HepG2 (cell line): ENCODE data around the gene DDX28. TPM values are rescaled to one million over a fixed set of nuclear protein-coding genes. Genes with fewer than 3 reads are reported as not detected.

ENCODE experiments used
- AGO2 ChIP-seq: fragments of 200-400 bp; formaldehyde crosslinking; optimal IDR thresholded peaks from 2 replicates; pipeline ENCODE3; 2017; ENCODE audit warnings: mild to moderate bottlenecking, low read depth, low read length, moderate library complexity
- CBX1 ChIP-seq: IDR thresholded peaks from one replicate; pipeline ENCODE4 v1.6.1; 2016; ENCODE audit warnings: antibody characterized with exemption, low read depth
- CREM ChIP-seq, 2 experiments: sonication (generic) in 1 of 2; formaldehyde crosslinking in 1 of 2; IDR thresholded peaks; 2 replicates each; pipeline versions ENCODE4 v1.4.0 to v1.6.1; 2016 to 2020; ENCODE audit warnings: antibody characterized with exemption in 1 of 2, mild to moderate bottlenecking in 1 of 2, missing genetic modification reagents in 1 of 2
- HDAC6 ChIP-seq: fragments of 200-600 bp; sonication (generic); IDR thresholded peaks from 2 replicates; pipeline ENCODE4 v1.7.0; 2017; ENCODE audit warnings: mild to moderate bottlenecking, antibody characterized with exemption, low read length, low read depth
- HNF4A ChIP-seq: sonication (generic); formaldehyde crosslinking; IDR thresholded peaks from 2 replicates; pipeline ENCODE4 v1.4.0; 2020; ENCODE audit warnings: missing genetic modification reagents
- JUNB ChIP-seq: sonication (generic); formaldehyde crosslinking; IDR thresholded peaks from 2 replicates; pipeline ENCODE4 v1.8.0; 2022; ENCODE audit warnings: missing genetic modification reagents, mild to moderate bottlenecking, borderline replicate concordance
- KLF15 ChIP-seq: sonication (generic); formaldehyde crosslinking; IDR thresholded peaks from 2 replicates; pipeline ENCODE4 v1.8.1; 2023; ENCODE audit warnings: borderline replicate concordance, mild to moderate bottlenecking, inconsistent platforms, missing genetic modification reagents, mixed read lengths
- NFRKB ChIP-seq: fragments of 450-650 bp; IDR thresholded peaks from 2 replicates; pipeline ENCODE4 v1.6.1; 2017
- POGZ ChIP-seq: sonication (generic); formaldehyde crosslinking; IDR thresholded peaks from 2 replicates; pipeline ENCODE4 v1.4.0; 2020; ENCODE audit warnings: mild to moderate bottlenecking, missing genetic modification reagents
- SIN3B ChIP-seq: fragments of 150-350 bp; IDR thresholded peaks from 2 replicates; pipeline ENCODE4 v1.6.1; 2014; ENCODE audit warnings: low read length
- SMAD3 ChIP-seq: sonication (generic); formaldehyde crosslinking; IDR thresholded peaks from 2 replicates; pipeline ENCODE4 v1.4.0; 2020; ENCODE audit warnings: missing genetic modification reagents
- ZNF383 ChIP-seq: sonication (generic); formaldehyde crosslinking; IDR thresholded peaks from 2 replicates; pipeline ENCODE4 v1.4.0; 2020; ENCODE audit warnings: missing genetic modification reagents, mild to moderate bottlenecking, borderline replicate concordance
- ZNF468 ChIP-seq: sonication (generic); formaldehyde crosslinking; IDR thresholded peaks from 2 replicates; pipeline ENCODE4 v1.8.0; 2022; ENCODE audit warnings: mild to moderate bottlenecking, moderate library complexity, missing genetic modification reagents
- ZNF547 ChIP-seq: sonication (generic); formaldehyde crosslinking; IDR thresholded peaks from 2 replicates; pipeline ENCODE4 v1.5.1; 2020; ENCODE audit warnings: mild to moderate bottlenecking, missing genetic modification reagents
- ZNF841 ChIP-seq: sonication (generic); formaldehyde crosslinking; IDR thresholded peaks from 2 replicates; pipeline ENCODE4 v1.8.1; 2023; ENCODE audit warnings: missing genetic modification reagents, borderline replicate concordance
- ZSCAN31 ChIP-seq: sonication (generic); formaldehyde crosslinking; IDR thresholded peaks from 2 replicates; pipeline ENCODE4 v1.5.0; 2020; ENCODE audit warnings: low read depth, mild to moderate bottlenecking, missing genetic modification reagents
- polyA plus RNA-seq, 8 experiments: library from polyadenylated mRNA; depleted of rRNA in 3 of 8; stranded (reverse) in 7 of 8; unstranded in 1 of 8; fragments of >200 nt; fragmentation: Illumina TruSeq in 4 of 8; extraction: Trizol in 4 of 8; gene quantifications; 2 replicates each; pipeline versions ENCODE4 v1.2.1 to v1.2.3, GENCODE V29; 2011 to 2016; ENCODE audit warnings: low read depth in 4 of 8, missing spikeins in 1 of 8, mixed read lengths in 1 of 8; ENCODE audit not compliant: insufficient read depth in 1 of 8
- total RNA-seq, 5 experiments: library from RNA; depleted of rRNA; stranded (reverse); fragments of >200 nt; fragmentation: Illumina TruSeq; extraction: Trizol; gene quantifications; 2 replicates each; pipeline ENCODE4 v1.2.3, GENCODE V29; 2016; ENCODE audit warnings: low read depth in 1 of 5
- TF ChIP-seq, protein P1 (sequence below): sonication (generic); formaldehyde crosslinking; IDR thresholded peaks from 2 replicates; pipeline ENCODE4 v1.5.0; 2020; ENCODE audit warnings: mild to moderate bottlenecking, missing genetic modification reagents
- TF ChIP-seq, protein P2 (sequence below): sonication (generic); formaldehyde crosslinking; IDR thresholded peaks from 2 replicates; pipeline ENCODE4 v1.4.0; 2020; ENCODE audit warnings: missing genetic modification reagents
- TF ChIP-seq, protein P3 (sequence below): IDR thresholded peaks from 2 replicates; pipeline ENCODE4 v1.6.1; 2016; ENCODE audit warnings: missing genetic modification reagents, missing compliant biosample characterization
- TF ChIP-seq, protein P4 (sequence below): sonication (generic); formaldehyde crosslinking; IDR thresholded peaks from 2 replicates; pipeline ENCODE4 v1.4.0; 2020; ENCODE audit warnings: mild to moderate bottlenecking, missing genetic modification reagents
- TF ChIP-seq, protein P5 (sequence below): sonication (generic); formaldehyde crosslinking; IDR thresholded peaks from 2 replicates; pipeline ENCODE4 v1.5.1; 2020; ENCODE audit warnings: missing genetic modification reagents, mild to moderate bottlenecking, borderline replicate concordance
- TF ChIP-seq, protein P6 (sequence below): sonication (generic); formaldehyde crosslinking; IDR thresholded peaks from 2 replicates; pipeline ENCODE4 v1.5.0; 2020; ENCODE audit warnings: missing genetic modification reagents, mild to moderate bottlenecking, borderline replicate concordance

Gene DDX28
- total and polyA plus RNA-seq, 2 of the 13 experiments (the other 11 are each of a cell fraction or from before 2014, with no cell fraction given) = 14.1 to 16.4 TPM

DNA sequence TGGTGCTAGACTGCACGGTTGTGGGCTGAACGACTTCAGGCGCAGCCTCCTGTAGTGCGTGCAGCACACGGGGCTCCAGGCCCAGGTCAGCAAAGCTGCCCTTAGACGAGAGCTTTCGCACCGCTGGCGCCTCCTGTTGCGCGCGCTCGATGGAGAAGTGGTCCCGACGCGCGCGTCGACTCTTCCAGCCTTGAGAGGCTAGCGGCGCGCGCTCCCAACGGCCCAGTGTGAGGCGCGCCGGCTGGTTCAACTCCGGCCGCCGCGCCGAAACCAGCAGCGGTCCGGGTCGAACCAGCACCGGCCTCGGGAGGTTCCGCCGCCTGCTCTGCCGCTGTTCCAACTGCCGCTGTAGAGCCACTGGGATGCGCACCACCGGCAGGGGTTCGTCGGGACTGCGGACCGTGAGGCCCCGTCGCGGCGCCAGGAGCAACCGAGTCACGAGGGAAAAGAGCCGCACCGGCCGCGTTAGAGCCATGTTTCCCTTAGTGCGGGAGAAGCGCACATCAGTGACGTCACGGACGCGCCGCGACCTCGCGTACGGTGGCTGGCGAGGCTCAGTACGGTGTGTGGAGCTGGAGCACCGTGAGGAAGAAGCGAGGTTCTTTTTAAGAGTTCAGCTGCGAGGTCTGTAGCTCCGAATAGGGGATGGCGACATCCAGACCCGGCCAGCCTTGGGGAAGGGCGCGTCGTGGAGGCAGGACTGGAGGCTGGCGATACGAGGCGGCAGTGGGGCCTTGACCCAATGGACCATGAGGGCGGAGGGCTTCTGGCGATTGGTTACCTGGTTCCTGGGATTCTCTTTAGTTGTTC lies at the start of gene DDX28, which contains the start of gene DUS2 (continued):
- TF ChIP-seq, protein P1, sequence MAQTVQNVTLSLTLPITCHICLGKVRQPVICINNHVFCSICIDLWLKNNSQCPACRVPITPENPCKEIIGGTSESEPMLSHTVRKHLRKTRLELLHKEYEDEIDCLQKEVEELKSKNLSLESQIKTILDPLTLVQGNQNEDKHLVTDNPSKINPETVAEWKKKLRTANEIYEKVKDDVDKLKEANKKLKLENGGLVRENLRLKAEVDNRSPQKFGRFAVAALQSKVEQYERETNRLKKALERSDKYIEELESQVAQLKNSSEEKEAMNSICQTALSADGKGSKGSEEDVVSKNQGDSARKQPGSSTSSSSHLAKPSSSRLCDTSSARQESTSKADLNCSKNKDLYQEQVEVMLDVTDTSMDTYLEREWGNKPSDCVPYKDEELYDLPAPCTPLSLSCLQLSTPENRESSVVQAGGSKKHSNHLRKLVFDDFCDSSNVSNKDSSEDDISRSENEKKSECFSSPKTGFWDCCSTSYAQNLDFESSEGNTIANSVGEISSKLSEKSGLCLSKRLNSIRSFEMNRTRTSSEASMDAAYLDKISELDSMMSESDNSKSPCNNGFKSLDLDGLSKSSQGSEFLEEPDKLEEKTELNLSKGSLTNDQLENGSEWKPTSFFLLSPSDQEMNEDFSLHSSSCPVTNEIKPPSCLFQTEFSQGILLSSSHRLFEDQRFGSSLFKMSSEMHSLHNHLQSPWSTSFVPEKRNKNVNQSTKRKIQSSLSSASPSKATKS (CRISPR knock-in tag) = no peak
- TF ChIP-seq ZNF841 (CRISPR knock-in tag) (no peak), POGZ (CRISPR knock-in tag) (peak; percentile 94), NFRKB (peak; percentile 77; the same call in 1 of the 2 replicates), ZNF468 (CRISPR knock-in tag) (peak; percentile 97), JUNB (CRISPR knock-in tag) (no peak), KLF15 (CRISPR knock-in tag) (no peak; the same call in 1 of the 2 replicates), HNF4A (peak; percentile 83), HDAC6 (no peak), ZNF547 (CRISPR knock-in tag) (no peak), CREM (IDR thresholded peaks at IDR 0.05) (peak; percentile 99), CREM (CRISPR knock-in tag; IDR thresholded peaks at IDR 0.05) (peak; percentile 96), CBX1 (peak; percentile 67), ZSCAN31 (peak; percentile 90), SIN3B (peak; percentile 99), SMAD3 (CRISPR knock-in tag) (peak; percentile 95), ZNF383 (CRISPR knock-in tag) (peak; percentile 85; the same call in 1 of the 2 replicates), AGO2 (peak; percentile 86)
- TF ChIP-seq, protein P2, sequence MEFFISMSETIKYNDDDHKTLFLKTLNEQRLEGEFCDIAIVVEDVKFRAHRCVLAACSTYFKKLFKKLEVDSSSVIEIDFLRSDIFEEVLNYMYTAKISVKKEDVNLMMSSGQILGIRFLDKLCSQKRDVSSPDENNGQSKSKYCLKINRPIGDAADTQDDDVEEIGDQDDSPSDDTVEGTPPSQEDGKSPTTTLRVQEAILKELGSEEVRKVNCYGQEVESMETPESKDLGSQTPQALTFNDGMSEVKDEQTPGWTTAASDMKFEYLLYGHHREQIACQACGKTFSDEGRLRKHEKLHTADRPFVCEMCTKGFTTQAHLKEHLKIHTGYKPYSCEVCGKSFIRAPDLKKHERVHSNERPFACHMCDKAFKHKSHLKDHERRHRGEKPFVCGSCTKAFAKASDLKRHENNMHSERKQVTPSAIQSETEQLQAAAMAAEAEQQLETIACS (CRISPR knock-in tag) = peak; percentile 92
- TF ChIP-seq, protein P3, sequence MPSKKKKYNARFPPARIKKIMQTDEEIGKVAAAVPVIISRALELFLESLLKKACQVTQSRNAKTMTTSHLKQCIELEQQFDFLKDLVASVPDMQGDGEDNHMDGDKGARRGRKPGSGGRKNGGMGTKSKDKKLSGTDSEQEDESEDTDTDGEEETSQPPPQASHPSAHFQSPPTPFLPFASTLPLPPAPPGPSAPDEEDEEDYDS (CRISPR knock-in tag) = peak; percentile 60
- TF ChIP-seq, protein P4, sequence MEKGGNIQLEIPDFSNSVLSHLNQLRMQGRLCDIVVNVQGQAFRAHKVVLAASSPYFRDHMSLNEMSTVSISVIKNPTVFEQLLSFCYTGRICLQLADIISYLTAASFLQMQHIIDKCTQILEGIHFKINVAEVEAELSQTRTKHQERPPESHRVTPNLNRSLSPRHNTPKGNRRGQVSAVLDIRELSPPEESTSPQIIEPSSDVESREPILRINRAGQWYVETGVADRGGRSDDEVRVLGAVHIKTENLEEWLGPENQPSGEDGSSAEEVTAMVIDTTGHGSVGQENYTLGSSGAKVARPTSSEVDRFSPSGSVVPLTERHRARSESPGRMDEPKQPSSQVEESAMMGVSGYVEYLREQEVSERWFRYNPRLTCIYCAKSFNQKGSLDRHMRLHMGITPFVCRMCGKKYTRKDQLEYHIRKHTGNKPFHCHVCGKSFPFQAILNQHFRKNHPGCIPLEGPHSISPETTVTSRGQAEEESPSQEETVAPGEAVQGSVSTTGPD (CRISPR knock-in tag) = no peak
- TF ChIP-seq, protein P5, sequence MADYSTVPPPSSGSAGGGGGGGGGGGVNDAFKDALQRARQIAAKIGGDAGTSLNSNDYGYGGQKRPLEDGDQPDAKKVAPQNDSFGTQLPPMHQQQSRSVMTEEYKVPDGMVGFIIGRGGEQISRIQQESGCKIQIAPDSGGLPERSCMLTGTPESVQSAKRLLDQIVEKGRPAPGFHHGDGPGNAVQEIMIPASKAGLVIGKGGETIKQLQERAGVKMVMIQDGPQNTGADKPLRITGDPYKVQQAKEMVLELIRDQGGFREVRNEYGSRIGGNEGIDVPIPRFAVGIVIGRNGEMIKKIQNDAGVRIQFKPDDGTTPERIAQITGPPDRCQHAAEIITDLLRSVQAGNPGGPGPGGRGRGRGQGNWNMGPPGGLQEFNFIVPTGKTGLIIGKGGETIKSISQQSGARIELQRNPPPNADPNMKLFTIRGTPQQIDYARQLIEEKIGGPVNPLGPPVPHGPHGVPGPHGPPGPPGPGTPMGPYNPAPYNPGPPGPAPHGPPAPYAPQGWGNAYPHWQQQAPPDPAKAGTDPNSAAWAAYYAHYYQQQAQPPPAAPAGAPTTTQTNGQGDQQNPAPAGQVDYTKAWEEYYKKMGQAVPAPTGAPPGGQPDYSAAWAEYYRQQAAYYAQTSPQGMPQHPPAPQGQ = no peak
- TF ChIP-seq, protein P6, sequence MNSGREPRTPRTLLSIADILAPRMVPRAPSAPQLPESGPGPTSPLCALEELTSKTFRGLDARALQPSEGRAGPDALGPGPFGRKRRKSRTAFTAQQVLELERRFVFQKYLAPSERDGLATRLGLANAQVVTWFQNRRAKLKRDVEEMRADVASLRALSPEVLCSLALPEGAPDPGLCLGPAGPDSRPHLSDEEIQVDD (CRISPR knock-in tag) = peak; percentile 66; the same call in 1 of the 2 replicates
